BLaER1 (cell line): ENCODE data around the gene GAS2.

Experiments used
- H3K27ac ChIP-seq: shearing (Covaris generic); formaldehyde crosslinking; 2 replicates; pipeline ENCODE4 v1.8.1; 2022
- H3K27me3 ChIP-seq: shearing (Covaris generic); formaldehyde crosslinking; 2 replicates; pipeline ENCODE4 v1.8.1; 2022
- H3K36me3 ChIP-seq: shearing (Covaris generic); formaldehyde crosslinking; 2 replicates; pipeline ENCODE4 v1.8.1; 2022
- H3K4me1 ChIP-seq: shearing (Covaris generic); formaldehyde crosslinking; 2 replicates; pipeline ENCODE4 v1.8.1; 2022
- H3K4me2 ChIP-seq: shearing (Covaris generic); formaldehyde crosslinking; 2 replicates; pipeline ENCODE4 v1.8.1; 2022
- H3K4me3 ChIP-seq: shearing (Covaris generic); formaldehyde crosslinking; 2 replicates; pipeline ENCODE4 v1.8.1; 2022
- H3K9ac ChIP-seq: shearing (Covaris generic); formaldehyde crosslinking; 2 replicates; pipeline ENCODE4 v1.8.1; 2022
- H3K9me3 ChIP-seq: shearing (Covaris generic); formaldehyde crosslinking; 2 replicates; pipeline ENCODE4 v1.8.1; 2022
- H4K20me1 ChIP-seq: shearing (Covaris generic); formaldehyde crosslinking; 2 replicates; pipeline ENCODE4 v1.8.1; 2022
- Cebpa-rat ChIP-seq: shearing (Covaris generic); IDR thresholded peaks from 2 replicates; pipeline ENCODE4 v1.8.1; 2022

GAS2 gene

GRCh38 chr11:22830082-22830414 is 163.6 kb downstream of the GAS2 start:
- peak overlapping the region; percentile 59; the same call in 1 of the 2 replicates for H3K27ac ChIP-seq
- H3K9ac ChIP-seq: no peak overlapping the region
- peak overlapping the region; percentile 57 for H3K4me2 ChIP-seq
- peaks cover 6% of the 10 kb centered on the region; the same call in 1 of the 2 replicates for H3K9me3 ChIP-seq
- H3K4me3 ChIP-seq: no peak overlapping the region
- peaks cover 12% of the 10 kb centered on the region for H3K36me3 ChIP-seq
- peaks cover 52% of the 10 kb centered on the region for H3K4me1 ChIP-seq
- H3K27me3 ChIP-seq: no peaks in the 10 kb centered on the region
- no peak for TF ChIP-seq Cebpa-rat
- H4K20me1 ChIP-seq: peaks cover 6% of the 10 kb centered on the region; the same call in 1 of the 2 replicates

- Histone ChIP-seq H3K36me3 (no peaks in the 10 kb centered on the region), H4K20me1 (peaks cover 6% of the 10 kb centered on the region; the same call in 1 of the 2 replicates), H3K27ac (no peak overlapping the region), H3K9ac (no peak overlapping the region), H3K4me3 (no peak overlapping the region), H3K27me3 (no peaks in the 10 kb centered on the region), H3K9me3 (peaks cover 7% of the 10 kb centered on the region; the same call in 1 of the 2 replicates), H3K4me2 (peak overlapping the region; percentile 44), H3K4me1 (peaks cover 47% of the 10 kb centered on the region)
- TF ChIP-seq Cebpa-rat: no peak
Measured at GRCh38 chr11:22832315-22833015, 166.1 kb downstream of the GAS2 start.

- TF ChIP-seq Cebpa-rat: no peak
- H3K4me1 ChIP-seq: no peaks in the 10 kb centered on the region
- H4K20me1 ChIP-seq: no peaks in the 10 kb centered on the region
- no peak overlapping the region for H3K9ac ChIP-seq
- H3K9me3 ChIP-seq: peaks cover 6% of the 10 kb centered on the region
- no peak overlapping the region for H3K4me2 ChIP-seq
- no peak overlapping the region for H3K27ac ChIP-seq
- no peak overlapping the region for H3K4me3 ChIP-seq
- H3K27me3 ChIP-seq: no peaks in the 10 kb centered on the region
- no peaks in the 10 kb centered on the region for H3K36me3 ChIP-seq
Measured at GRCh38 chr11:22846726-22847125, 180.3 kb downstream of the GAS2 start.

- H3K4me1 ChIP-seq: no peaks in the 10 kb centered on the region
- no peaks in the 10 kb centered on the region for H3K27me3 ChIP-seq
- H3K4me2 ChIP-seq: no peak overlapping the region
- TF ChIP-seq Cebpa-rat: no peak
- no peak overlapping the region for H3K9ac ChIP-seq
- no peaks in the 10 kb centered on the region for H3K36me3 ChIP-seq
- no peak overlapping the region for H3K27ac ChIP-seq
- H3K9me3 ChIP-seq: peaks cover 6% of the 10 kb centered on the region
- H3K4me3 ChIP-seq: no peak overlapping the region
- H4K20me1 ChIP-seq: no peaks in the 10 kb centered on the region
Measured at GRCh38 chr11:22851477-22851876, 185.1 kb downstream of the GAS2 start.

GRCh38 chr11:22859756-22860155 is 193.3 kb downstream of the GAS2 start:
- Histone ChIP-seq H3K4me1 (no peaks in the 10 kb centered on the region), H3K27ac (no peak overlapping the region), H3K9ac (no peak overlapping the region)

GRCh38 chr11:22860241-22860640 is 193.8 kb downstream of the GAS2 start, which contains the start of gene CCDC179:
Gene CCDC179 (minus strand): TSS chr11:22860474. CDS start chr11:22860421, 53 bp downstream.
- no peak within 1 kb of the TSS for H3K27ac ChIP-seq
- no peak for TF ChIP-seq Cebpa-rat
- no peak within 1 kb of the TSS for H3K4me2 ChIP-seq
- no peaks in the 10 kb centered on the region for H3K36me3 ChIP-seq
- no peak within 1 kb of the TSS for H3K9ac ChIP-seq
- H4K20me1 ChIP-seq: no peaks in the 10 kb centered on the region
- H3K27me3 ChIP-seq: no peaks in the 10 kb centered on the region
- no peaks in the 10 kb centered on the region for H3K9me3 ChIP-seq
- H3K4me3 ChIP-seq: no peak within 1 kb of the TSS
- H3K4me1 ChIP-seq: no peaks in the 10 kb centered on the region

More at GRCh38 chr11:22859756-22860155, 193.3 kb downstream of the GAS2 start:
- no peak overlapping the region for H3K4me2 ChIP-seq
- H3K9me3 ChIP-seq: no peaks in the 10 kb centered on the region
- no peaks in the 10 kb centered on the region for H3K36me3 ChIP-seq
- TF ChIP-seq Cebpa-rat: no peak
- H4K20me1 ChIP-seq: no peaks in the 10 kb centered on the region
- no peaks in the 10 kb centered on the region for H3K27me3 ChIP-seq
- H3K4me3 ChIP-seq: no peak overlapping the region
